ENCODE measurements around the gene CDC42BPB.

DNA sequence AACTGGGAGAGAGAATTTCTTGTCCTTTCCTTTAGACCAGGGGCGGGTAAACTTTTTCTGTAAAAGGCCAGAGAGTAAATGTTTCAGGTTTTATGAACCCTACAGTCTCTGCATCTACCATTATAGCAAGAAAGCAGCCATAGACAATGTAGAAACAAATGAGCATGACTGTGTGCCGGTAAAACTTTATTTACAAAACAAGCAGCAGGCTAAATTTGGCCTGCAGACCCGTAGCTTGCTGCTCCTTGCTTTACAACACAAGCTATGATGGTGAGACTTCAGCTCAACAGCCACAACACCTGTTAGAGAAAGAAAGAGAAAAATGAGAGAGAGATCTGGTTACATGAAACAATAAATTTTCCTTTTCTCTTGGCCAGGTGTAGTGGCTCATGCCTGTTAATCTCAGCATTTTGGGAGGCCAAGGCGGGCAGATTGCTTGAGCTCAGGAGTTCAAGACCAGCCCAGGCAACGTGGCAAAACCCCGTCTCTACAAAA is 4.2 kb upstream of the CDC42BPB start:
- TF ChIP-seq POLR2A (IDR thresholded peaks at IDR 0.05) (no peak), EP300 (IDR thresholded peaks at IDR 0.05) (no peak), POLR2AphosphoS5 (IDR thresholded peaks at IDR 0.05) (no peak)
- TF ChIP-seq, protein P1, sequence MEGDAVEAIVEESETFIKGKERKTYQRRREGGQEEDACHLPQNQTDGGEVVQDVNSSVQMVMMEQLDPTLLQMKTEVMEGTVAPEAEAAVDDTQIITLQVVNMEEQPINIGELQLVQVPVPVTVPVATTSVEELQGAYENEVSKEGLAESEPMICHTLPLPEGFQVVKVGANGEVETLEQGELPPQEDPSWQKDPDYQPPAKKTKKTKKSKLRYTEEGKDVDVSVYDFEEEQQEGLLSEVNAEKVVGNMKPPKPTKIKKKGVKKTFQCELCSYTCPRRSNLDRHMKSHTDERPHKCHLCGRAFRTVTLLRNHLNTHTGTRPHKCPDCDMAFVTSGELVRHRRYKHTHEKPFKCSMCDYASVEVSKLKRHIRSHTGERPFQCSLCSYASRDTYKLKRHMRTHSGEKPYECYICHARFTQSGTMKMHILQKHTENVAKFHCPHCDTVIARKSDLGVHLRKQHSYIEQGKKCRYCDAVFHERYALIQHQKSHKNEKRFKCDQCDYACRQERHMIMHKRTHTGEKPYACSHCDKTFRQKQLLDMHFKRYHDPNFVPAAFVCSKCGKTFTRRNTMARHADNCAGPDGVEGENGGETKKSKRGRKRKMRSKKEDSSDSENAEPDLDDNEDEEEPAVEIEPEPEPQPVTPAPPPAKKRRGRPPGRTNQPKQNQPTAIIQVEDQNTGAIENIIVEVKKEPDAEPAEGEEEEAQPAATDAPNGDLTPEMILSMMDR (IDR thresholded peaks at IDR 0.05), result no peak

Data from upper lobe of left lung (tissue), 4 donors.